Measurements from ENCODE around the gene PDE5A.

Gene PDE5A

GRCh38 chr4:119593698-119594097 lies 34.9 kb downstream of the PDE5A start:
- no peak overlapping the region for H3K4me3 ChIP-seq (ENCODE audit: low read depth, low read length)
- no peak for TF ChIP-seq KLF9 (tag by site-specific recombination; IDR thresholded peaks at IDR 0.05; ENCODE audit: low read depth)
- TF ChIP-seq ZBTB21 (tag by site-specific recombination; IDR thresholded peaks at IDR 0.05) = no peak
- no peak for TF ChIP-seq PRDM10 (tag by site-specific recombination; IDR thresholded peaks at IDR 0.05)
- TF ChIP-seq ZNF114 (tag by site-specific recombination; IDR thresholded peaks at IDR 0.05) = no peak
- TF ChIP-seq ZNF19 (tag by site-specific recombination; IDR thresholded peaks at IDR 0.05; ENCODE audit: low read depth) = no peak
- TF ChIP-seq KLF10 (tag by site-specific recombination; IDR thresholded peaks at IDR 0.05) = no peak
- TF ChIP-seq ZNF837 (tag by site-specific recombination; IDR thresholded peaks at IDR 0.05) = no peak
- TF ChIP-seq ZNF585B (tag by site-specific recombination; IDR thresholded peaks at IDR 0.05) = no peak
- no peak for TF ChIP-seq YY2 (tag by site-specific recombination; IDR thresholded peaks at IDR 0.05)
- no peak for TF ChIP-seq HOXC10 (CRISPR knock-in tag; IDR thresholded peaks at IDR 0.05)
- no peak for TF ChIP-seq ZNF391 (tag by site-specific recombination; IDR thresholded peaks at IDR 0.05; ENCODE audit: borderline replicate concordance, low read depth)
- TF ChIP-seq ZNF449 (tag by site-specific recombination; IDR thresholded peaks at IDR 0.05) = no peak
- no peak for TF ChIP-seq ZNF555 (tag by site-specific recombination; conservative IDR thresholded peaks at IDR 0.05)
- TF ChIP-seq ZNF76 (tag by site-specific recombination; IDR thresholded peaks at IDR 0.05; ENCODE audit: borderline replicate concordance, low read depth) = no peak
- no peak for TF ChIP-seq GLI2 (tag by site-specific recombination; IDR thresholded peaks at IDR 0.05; ENCODE audit: borderline replicate concordance, low read depth)
- TF ChIP-seq ZNF501 (tag by site-specific recombination; IDR thresholded peaks at IDR 0.05) = no peak
- no peak for TF ChIP-seq ZNF416 (tag by site-specific recombination; IDR thresholded peaks at IDR 0.05)
- TF ChIP-seq ZBTB6 (tag by site-specific recombination; IDR thresholded peaks at IDR 0.05) = no peak
- TF ChIP-seq ZNF624 (tag by site-specific recombination; IDR thresholded peaks at IDR 0.05) = no peak
- TF ChIP-seq ZNF404 (tag by site-specific recombination; IDR thresholded peaks at IDR 0.05) = no peak
- no peaks in the 10 kb centered on the region for H3K4me1 ChIP-seq (ENCODE audit: control insufficient read depth, insufficient read depth, low read length)
- no peak overlapping the region for H3K27ac ChIP-seq (ENCODE audit: extremely low read depth, low read depth, low read length)
- H3K36me3 ChIP-seq (ENCODE audit: control insufficient read depth in 2 of 2, insufficient read depth in 1 of 2, low read length in 2 of 2) = no peaks in the 10 kb centered on the region; a peak in 1 of 3 replicates
- CTCF ChIA-PET = interaction anchor here (0.9 kb wide), 1 partner anchor 13 kb away, joined by 3 read pairs; no protein-coding TSS in a partner anchor
- H3K9me3 ChIP-seq (ENCODE audit: control insufficient read depth, insufficient read depth, low read depth, low read length) = no peaks in the 10 kb centered on the region; the same call in 1 of the 2 replicates
- POLR2A ChIA-PET = no interaction called here

GRCh38 chr4:119592830-119593229 lies 35.8 kb downstream of the PDE5A start:
- CTCF ChIA-PET = interaction anchor here (0.9 kb wide), 1 partner anchor 14 kb away, joined by 3 read pairs; no protein-coding TSS in a partner anchor
- no peak overlapping the region for H3K4me3 ChIP-seq (ENCODE audit: low read depth, low read length)
- H3K4me1 ChIP-seq (ENCODE audit: control insufficient read depth, insufficient read depth, low read length) = no peaks in the 10 kb centered on the region
- H3K36me3 ChIP-seq (ENCODE audit: control insufficient read depth in 2 of 2, insufficient read depth in 1 of 2, low read length in 2 of 2) = no peaks in the 10 kb centered on the region; a peak in 2 of 3 replicates
- POLR2A ChIA-PET = no interaction called here
- no peaks in the 10 kb centered on the region for H3K9me3 ChIP-seq (ENCODE audit: control insufficient read depth, insufficient read depth, low read depth, low read length)
- no peak overlapping the region for H3K27ac ChIP-seq (ENCODE audit: extremely low read depth, low read depth, low read length)
- TF ChIP-seq ZNF16 (tag by site-specific recombination; IDR thresholded peaks at IDR 0.05; ENCODE audit: low read depth) = no peak
- no peak for TF ChIP-seq ZNF391 (tag by site-specific recombination; IDR thresholded peaks at IDR 0.05; ENCODE audit: borderline replicate concordance, low read depth)
- TF ChIP-seq ZNF792 (tag by site-specific recombination; IDR thresholded peaks at IDR 0.05) = no peak
- TF ChIP-seq ZNF112 (tag by site-specific recombination; IDR thresholded peaks at IDR 0.05) = no peak
- no peak for TF ChIP-seq ZNF239 (tag by site-specific recombination; IDR thresholded peaks at IDR 0.05)
- TF ChIP-seq ELK4 (IDR thresholded peaks at IDR 0.05; ENCODE audit: borderline replicate concordance, low read depth, low read length) = no peak
- TF ChIP-seq ZNF19 (tag by site-specific recombination; IDR thresholded peaks at IDR 0.05; ENCODE audit: low read depth) = no peak
- no peak for TF ChIP-seq ZEB2 (tag by site-specific recombination; IDR thresholded peaks at IDR 0.05)
- no peak for TF ChIP-seq TCF7L2 (IDR thresholded peaks at IDR 0.05; ENCODE audit: borderline replicate concordance, low read depth, low read length)
- TF ChIP-seq ZNF747 (tag by site-specific recombination; IDR thresholded peaks at IDR 0.05) = no peak
- TF ChIP-seq ZNF335 (tag by site-specific recombination; conservative IDR thresholded peaks at IDR 0.05) = no peak

Data from HEK293 (cell line).